Heart right ventricle (tissue), 16 donors: Measurements from ENCODE around the gene PILRB. TPM values are rescaled to one million over a fixed set of nuclear protein-coding genes. Genes with fewer than 3 reads are reported as not detected.

Experiments
- ATAC-seq, 8 donors: fragments of 200-7000 bp; cut with Tn5 transposase; one replicate each; pipeline ENCODE4 v1.9.1; 2020; ENCODE audit warnings: mild to moderate bottlenecking in 8 of 8, moderate library complexity in 8 of 8, moderate number of reproducible peaks in 1 of 8
- DNase-seq, 2 donors: peaks; one replicate each; pipeline ENCODE4 v3.0.0-alpha.2; 2020
- H3K27ac ChIP-seq, 10 donors: fragments of 200-600 bp; sonication (generic) in 2 of 10; one replicate each; pipeline versions ENCODE4 v1.5.0 to v1.8.0; 2020 to 2022; ENCODE audit warnings: mild to moderate bottlenecking in 3 of 10
- H3K27me3 ChIP-seq, 7 donors: fragments of 200-600 bp; one replicate each; pipeline ENCODE4 v1.8.0; 2021 to 2022; ENCODE audit warnings: mild to moderate bottlenecking in 2 of 7
- H3K36me3 ChIP-seq, 9 donors: fragments of 200-600 bp; sonication (generic) in 1 of 9; one replicate each; pipeline versions ENCODE4 v1.5.0 to v1.8.0; 2020 to 2022; ENCODE audit warnings: mild to moderate bottlenecking in 2 of 9
- H3K4me1 ChIP-seq, 9 donors: fragments of 200-600 bp; sonication (generic) in 1 of 9; one replicate each; pipeline versions ENCODE4 v1.5.0 to v1.8.0; 2020 to 2022; ENCODE audit warnings: mild to moderate bottlenecking in 4 of 9
- H3K4me3 ChIP-seq, 10 donors: fragments of 200-600 bp; sonication (generic) in 2 of 10; one replicate each; pipeline versions ENCODE4 v1.5.0 to v1.8.0; 2020 to 2022; ENCODE audit warnings: mild to moderate bottlenecking in 7 of 10, moderate library complexity in 2 of 10
- H3K9me3 ChIP-seq, 11 donors: fragments of 200-600 bp in 10 of 11; sonication (generic) in 2 of 11; one replicate each; pipeline versions ENCODE4 v1.5.0 to v1.8.0; 2013 to 2022; ENCODE audit warnings: mild to moderate bottlenecking in 2 of 11, control low read depth in 1 of 11, moderate library complexity in 1 of 11
- CTCF ChIP-seq, 9 donors: fragments of 200-600 bp; sonication (generic) in 2 of 9; IDR thresholded peaks; one replicate each; pipeline versions ENCODE4 v1.5.0 to v1.8.0; 2021 to 2022; ENCODE audit warnings: antibody characterized with exemption in 9 of 9, mild to moderate bottlenecking in 5 of 9, moderate library complexity in 1 of 9
- WGBS, 2 donors: extraction: QIAGEN DNeasy Blood & Tissue Kit; methylation state at CpG; one replicate each; pipeline ENCODE4 v1.1.7; 2013; ENCODE audit warnings: inconsistent platforms in 1 of 2; 5-methylcytosine and 5-hydroxymethylcytosine counted together
- intact Hi-C, 10 donors: fragments of 100-400 bp; cut with DNase I; formaldehyde crosslinking; loops; one replicate each; pipeline versions ENCODE4 v1.11.1 to v1.14.2; 2022
- polyA plus RNA-seq, 2 donors: library from polyadenylated mRNA; stranded (reverse); fragments of 200-250 nt; gene quantifications; one replicate each; pipeline ENCODE4 v1.2.3, GENCODE V29; 2013
- total RNA-seq, 10 donors: library from RNA; stranded (reverse); fragmentation: NEBNext Ultra II Directional in 3 of 10; extraction: Animal tissue kit (Norgen Biotek cat#: 25700) in 3 of 10; gene quantifications; one replicate each; pipeline versions ENCODE4 v1.2.1 to v1.2.4, GENCODE V29; 2021 to 2023
- donor health status: Arrhythmogenic right ventricular cardiomyopathy.
- donor health status: ischemic (EF 13 %, LVEDD 7.1; RV severe dilation, severe dysfunction).
- donor health status: healthy with polysubstance abuse.
- donor health status: DM: no; HTN: yes; CAD: no.
- donor health status: DM: no; HTN: no; CAD: no.
- donor health status: ischemic (EF 25% LVEDD 6.9; RV normal size, moderate dysfunction).
- donor health status: ischemic (EF 25% LVEDD 5.7; RV mildly dilated, moderate dysfunction).
- donor health status: healthy.
- donor health status: DM: yes; HTN: yes; CAD: no.
- donor health status: Ischemic cardiomyopathy.
- donor health status: ischemic (EF 35%, LVEDD 5.7; RV mildly dilated, moderate dysfunction).
- donor health status: nonischemic (EF 11% LVEDD 7.7; RV severe dilation, severe dysfunction).
- donor health status: DM: yes; HTN: yes; CAD: no.
- donor health status: PGD.
- donor health status: ischemic (EF 29% LVEDD 5.4; RV normal size, mild dysfunction).
- donor health status: nonischemic (EF 23%, LVEDD 6.1; RV moderate dilation, normal function).

Gene PILRB
- total and polyA plus RNA-seq, 12 donors = 7.3 to 69.1 (median 11.4) TPM

GRCh38 chr7:100397315-100398081 lies 39.6 kb downstream of the PILRB start:
- 56 to 64% methylated on average over 13 of the region's 13 CpGs for WGBS, 2 donors
- peak in 5 of 8 donors; percentile 11 to 54 (median 26) for ATAC-seq
- intact Hi-C loops = no loop called here

GRCh38 chr7:100398239-100398638 lies 40.3 kb downstream of the PILRB start:
- TF ChIP-seq CTCF (IDR thresholded peaks at IDR 0.05) = no peak
- 41 to 51% methylated on average over 2 of the region's 2 CpGs for WGBS, 2 donors
- no peaks in the 10 kb centered on the region for H3K9me3 ChIP-seq
- H3K4me3 ChIP-seq = no peak overlapping the region
- no peaks in the 10 kb centered on the region for H3K27me3 ChIP-seq
- intact Hi-C loops = no loop called here
- DNase-seq (no peak), ATAC-seq (no peak)
- peaks cover 0 to 24% (median 0%) of the 10 kb centered on the region in 9 donors for H3K36me3 ChIP-seq
- peaks cover 0 to 34% (median 0%) of the 10 kb centered on the region in 9 donors for H3K4me1 ChIP-seq
- no peak overlapping the region for H3K27ac ChIP-seq

More at GRCh38 chr7:100397315-100398081, 39.6 kb downstream of the PILRB start:
- no peak for DNase-seq
- Histone ChIP-seq H3K27ac (peak overlapping the region in 1 of 10 donors; percentile 72), H3K4me3 (no peak overlapping the region), H3K36me3 (peaks cover 0 to 24% (median 0%) of the 10 kb centered on the region in 9 donors), H3K27me3 (no peaks in the 10 kb centered on the region), H3K4me1 (peaks cover 0 to 42% (median 0%) of the 10 kb centered on the region in 9 donors), H3K9me3 (no peaks in the 10 kb centered on the region)
- TF ChIP-seq CTCF (IDR thresholded peaks at IDR 0.05) = no peak

- ATAC-seq = no peak
Observed at GRCh38 chr7:100400041-100400440, 42.1 kb downstream of the PILRB start.

GRCh38 chr7:100400656-100401055 lies 42.7 kb downstream of the PILRB start:
- Histone ChIP-seq H3K4me1 (peaks cover 0 to 23% (median 0%) of the 10 kb centered on the region in 9 donors), H3K9me3 (no peaks in the 10 kb centered on the region), H3K27ac (no peak overlapping the region), H3K27me3 (no peaks in the 10 kb centered on the region), H3K36me3 (peaks cover 0 to 24% (median 0%) of the 10 kb centered on the region in 9 donors), H3K4me3 (no peak overlapping the region)
- intact Hi-C loops = loop anchor here in 1 of 10 donors (10.0 kb wide), 1 partner anchor 266 kb away; no protein-coding TSS in a partner anchor
- ATAC-seq (no peak), DNase-seq (no peak)
- 78 to 80% methylated on average over 11 of the region's 11 CpGs for WGBS, 2 donors
- TF ChIP-seq CTCF (IDR thresholded peaks at IDR 0.05) = no peak

More at GRCh38 chr7:100400041-100400440, 42.1 kb downstream of the PILRB start:
- Histone ChIP-seq H3K4me3 (no peak overlapping the region), H3K27me3 (no peaks in the 10 kb centered on the region), H3K4me1 (peaks cover 0 to 29% (median 0%) of the 10 kb centered on the region in 9 donors), H3K36me3 (peaks cover 0 to 24% (median 0%) of the 10 kb centered on the region in 9 donors), H3K9me3 (no peaks in the 10 kb centered on the region), H3K27ac (no peak overlapping the region)
- DNase-seq = no peak
- TF ChIP-seq CTCF (IDR thresholded peaks at IDR 0.05) = no peak
- intact Hi-C loops = loop anchor here in 1 of 10 donors (10.0 kb wide), 1 partner anchor 265 kb away; no protein-coding TSS in a partner anchor
- 96 to 97% methylated on average over 3 of the region's 3 CpGs for WGBS, 2 donors
